Measurements from ENCODE around the gene SEMA4C.

DNA sequence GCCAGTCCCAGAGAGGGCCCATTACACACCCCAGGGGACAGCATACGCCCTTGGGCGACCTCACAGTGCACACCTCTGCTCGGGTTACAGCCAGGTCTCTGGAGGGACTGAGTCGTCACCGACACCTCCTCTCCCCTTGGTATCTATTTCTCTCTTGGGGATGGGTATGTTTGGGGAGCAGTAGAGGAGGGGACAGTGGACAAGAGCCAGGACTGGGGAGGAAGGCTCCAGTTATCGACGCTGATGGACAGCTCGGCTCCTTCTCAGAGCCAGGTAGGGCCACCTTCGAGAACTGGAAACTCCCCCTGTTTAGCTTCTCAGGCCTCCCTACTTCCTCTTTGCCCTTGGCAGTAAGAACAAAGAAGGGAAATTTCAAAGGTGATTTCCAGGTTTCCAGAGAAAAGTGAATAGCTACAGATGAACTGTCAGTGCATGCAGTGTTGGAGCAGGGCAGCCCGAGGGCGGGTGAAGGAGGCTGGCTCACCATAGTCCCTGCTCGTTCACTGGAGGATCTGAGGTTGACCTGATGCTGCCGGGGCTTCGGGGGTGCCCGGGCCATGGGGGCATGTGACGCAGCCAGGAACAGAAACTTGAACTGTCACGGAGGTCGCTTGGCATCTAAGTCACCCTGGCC is 4.4 kb upstream of the SEMA4C start:
- TF ChIP-seq, protein P1, sequence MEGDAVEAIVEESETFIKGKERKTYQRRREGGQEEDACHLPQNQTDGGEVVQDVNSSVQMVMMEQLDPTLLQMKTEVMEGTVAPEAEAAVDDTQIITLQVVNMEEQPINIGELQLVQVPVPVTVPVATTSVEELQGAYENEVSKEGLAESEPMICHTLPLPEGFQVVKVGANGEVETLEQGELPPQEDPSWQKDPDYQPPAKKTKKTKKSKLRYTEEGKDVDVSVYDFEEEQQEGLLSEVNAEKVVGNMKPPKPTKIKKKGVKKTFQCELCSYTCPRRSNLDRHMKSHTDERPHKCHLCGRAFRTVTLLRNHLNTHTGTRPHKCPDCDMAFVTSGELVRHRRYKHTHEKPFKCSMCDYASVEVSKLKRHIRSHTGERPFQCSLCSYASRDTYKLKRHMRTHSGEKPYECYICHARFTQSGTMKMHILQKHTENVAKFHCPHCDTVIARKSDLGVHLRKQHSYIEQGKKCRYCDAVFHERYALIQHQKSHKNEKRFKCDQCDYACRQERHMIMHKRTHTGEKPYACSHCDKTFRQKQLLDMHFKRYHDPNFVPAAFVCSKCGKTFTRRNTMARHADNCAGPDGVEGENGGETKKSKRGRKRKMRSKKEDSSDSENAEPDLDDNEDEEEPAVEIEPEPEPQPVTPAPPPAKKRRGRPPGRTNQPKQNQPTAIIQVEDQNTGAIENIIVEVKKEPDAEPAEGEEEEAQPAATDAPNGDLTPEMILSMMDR (IDR thresholded peaks at IDR 0.05), result no peak
- no peak for TF ChIP-seq ZFX (IDR thresholded peaks at IDR 0.05; ENCODE audit: borderline replicate concordance)
